Thymus (tissue), 11 donors: Measurements from ENCODE around the gene ZNF175. TPM values are rescaled to one million over a fixed set of nuclear protein-coding genes. Genes with fewer than 3 reads are reported as not detected.
A peak's percentile ranks its signal among the peaks of the same experiment; 100 is the strongest.

ENCODE experiments used
- DNase-seq, 9 donors: peaks; one replicate each; pipeline ENCODE4 v3.0.0-alpha.2; 2013; ENCODE audit warnings: low spot score in 9 of 9, low read depth in 6 of 9, missing footprints in 1 of 9
- H3K27ac ChIP-seq, 2 donors: one replicate each; pipeline ENCODE4 v1.5.1; 2013; ENCODE audit warnings: control low read depth in 1 of 2, low read depth in 1 of 2, low read length in 1 of 2, mild to moderate bottlenecking in 1 of 2, moderate library complexity in 1 of 2
- H3K27me3 ChIP-seq, 2 donors: one replicate each; pipeline ENCODE4 v1.5.1; 2013; ENCODE audit warnings: low read length in 1 of 2; ENCODE audit not compliant: control insufficient read depth in 2 of 2, insufficient read depth in 1 of 2
- H3K36me3 ChIP-seq, 2 donors: one replicate each; pipeline ENCODE4 v1.5.1; 2013; ENCODE audit warnings: low read length in 1 of 2, mild to moderate bottlenecking in 1 of 2, moderate library complexity in 1 of 2; ENCODE audit not compliant: control insufficient read depth in 2 of 2, insufficient read depth in 2 of 2
- H3K4me1 ChIP-seq, 2 donors: one replicate each; pipeline ENCODE4 v1.5.1; 2013; ENCODE audit warnings: low read length in 2 of 2; ENCODE audit not compliant: control insufficient read depth in 2 of 2, insufficient read depth in 2 of 2
- H3K4me3 ChIP-seq, 2 donors: one replicate each; pipeline ENCODE4 v1.5.1; 2013; ENCODE audit warnings: low read length in 2 of 2, control low read depth in 1 of 2, mild to moderate bottlenecking in 1 of 2
- H3K9me3 ChIP-seq, 2 donors: one replicate each; pipeline ENCODE4 v1.5.1; 2013; ENCODE audit warnings: low read length in 1 of 2, mild to moderate bottlenecking in 1 of 2; ENCODE audit not compliant: control insufficient read depth in 2 of 2, insufficient read depth in 1 of 2
- WGBS: extraction: QIAGEN DNeasy Blood & Tissue Kit; methylation state at CpG from one replicate; pipeline ENCODE4 v1.1.7; 2013; 5-methylcytosine and 5-hydroxymethylcytosine counted together
- polyA plus RNA-seq: library from polyadenylated mRNA; stranded (reverse); fragments of 200-250 nt; gene quantifications from one replicate; pipeline ENCODE4 v1.2.3, GENCODE V29; 2013
- total RNA-seq: library from RNA; stranded (reverse); fragments of 120-200 nt; gene quantifications from one replicate; pipeline ENCODE4 v1.2.4, GENCODE V29; 2013
- donor health status: healthy.

Gene ZNF175
- total and polyA plus RNA-seq, 2 donors, result 3.9 to 4.8 TPM

GRCh38 chr19:51593138-51593890 lies 22.2 kb downstream of the ZNF175 start:
- no peaks in the 10 kb centered on the region for H3K36me3 ChIP-seq
- no peaks in the 10 kb centered on the region for H3K9me3 ChIP-seq
- peak overlapping the region; percentile 61 to 71 for H3K4me3 ChIP-seq
- DNase-seq, result no peak
- H3K27ac ChIP-seq, result no peak overlapping the region
- no peaks in the 10 kb centered on the region for H3K27me3 ChIP-seq
- WGBS, result 51% methylated on average over 10 of the region's 10 CpGs
- H3K4me1 ChIP-seq, result peaks cover 10 to 11% of the 10 kb centered on the region in 2 donors

- WGBS, result 1% methylated on average over 61 of the region's 61 CpGs
- peaks cover 10 to 11% of the 10 kb centered on the region in 2 donors for H3K4me1 ChIP-seq
- H3K9me3 ChIP-seq, result peaks cover 0 to under 1% of the 10 kb centered on the region in 2 donors
- H3K4me3 ChIP-seq, result peak overlapping the region; percentile 61 to 71
- peaks cover 0 to 6% of the 10 kb centered on the region in 2 donors for H3K27me3 ChIP-seq
- DNase-seq, result peak; percentile 90 to 98 (median 97)
- no peak overlapping the region for H3K27ac ChIP-seq
- H3K36me3 ChIP-seq, result no peaks in the 10 kb centered on the region
These were observed 23.1 kb downstream of the ZNF175 start for GRCh38 chr19:51593969-51594773.

GRCh38 chr19:51594774-51595109 lies 23.7 kb downstream of the ZNF175 start:
- no peak overlapping the region for H3K27ac ChIP-seq
- WGBS, result 28% methylated on average over 6 of the region's 6 CpGs
- peaks cover 3 to 10% of the 10 kb centered on the region in 2 donors for H3K27me3 ChIP-seq

GRCh38 chr19:51595190-51596175 lies 24.4 kb downstream of the ZNF175 start:
- Histone ChIP-seq H3K4me3 (no peak overlapping the region), H3K9me3 (peaks cover 0 to 1% of the 10 kb centered on the region in 2 donors), H3K4me1 (peaks cover 10 to 11% of the 10 kb centered on the region in 2 donors), H3K27ac (no peak overlapping the region), H3K36me3 (no peaks in the 10 kb centered on the region), H3K27me3 (peaks cover 7 to 14% of the 10 kb centered on the region in 2 donors)
- no peak for DNase-seq
- 79% methylated on average over 8 of the region's 8 CpGs for WGBS

More at GRCh38 chr19:51594774-51595109, 23.7 kb downstream of the ZNF175 start:
- peaks cover 10 to 11% of the 10 kb centered on the region in 2 donors for H3K4me1 ChIP-seq
- H3K4me3 ChIP-seq, result peak overlapping the region; percentile 51 to 61
- H3K9me3 ChIP-seq, result peaks cover 0 to 1% of the 10 kb centered on the region in 2 donors
- DNase-seq, result no peak
- no peaks in the 10 kb centered on the region for H3K36me3 ChIP-seq

- no peaks in the 10 kb centered on the region for H3K36me3 ChIP-seq
- H3K4me3 ChIP-seq, result no peak overlapping the region
- 96% methylated on average over 31 of the region's 31 CpGs for WGBS
- H3K9me3 ChIP-seq, result peaks cover 0 to 2% of the 10 kb centered on the region in 2 donors
- H3K27ac ChIP-seq, result no peak overlapping the region
- H3K27me3 ChIP-seq, result peaks cover 20 to 39% of the 10 kb centered on the region in 2 donors
- peaks cover 9 to 10% of the 10 kb centered on the region in 2 donors for H3K4me1 ChIP-seq
- no peak for DNase-seq
These were observed 27.3 kb downstream of the ZNF175 start for GRCh38 chr19:51598159-51598915.

GRCh38 chr19:51599084-51599483 lies 28.0 kb downstream of the ZNF175 start:
- Histone ChIP-seq H3K27me3 (peaks cover 20 to 39% of the 10 kb centered on the region in 2 donors), H3K4me3 (no peak overlapping the region), H3K27ac (no peak overlapping the region), H3K9me3 (peaks cover 0 to 2% of the 10 kb centered on the region in 2 donors), H3K4me1 (peaks cover 2 to 5% of the 10 kb centered on the region in 2 donors), H3K36me3 (no peaks in the 10 kb centered on the region)
- DNase-seq, result no peak
- WGBS, result 98% methylated on average over 10 of the region's 10 CpGs

GRCh38 chr19:51600940-51601580 lies 30.0 kb downstream of the ZNF175 start:
- peak overlapping the region in 1 of 2 donors; percentile 10 for H3K4me3 ChIP-seq
- DNase-seq, result no peak
- peaks cover 0 to 2% of the 10 kb centered on the region in 2 donors for H3K9me3 ChIP-seq
- H3K27ac ChIP-seq, result no peak overlapping the region
- peaks cover 0 to 2% of the 10 kb centered on the region in 2 donors for H3K4me1 ChIP-seq
- peaks cover 23 to 39% of the 10 kb centered on the region in 2 donors for H3K27me3 ChIP-seq
- H3K36me3 ChIP-seq, result no peaks in the 10 kb centered on the region
- 11% methylated on average over 59 of the region's 59 CpGs for WGBS
